GM18951 (cell line): ENCODE data around the gene DAGLA.

ENCODE experiments used
- POLR2A ChIP-seq: IDR thresholded peaks from 4 replicates; pipeline ENCODE4 v1.6.1; 2011; ENCODE audit warnings: mild to moderate bottlenecking; ENCODE audit not compliant: insufficient read length, insufficient read depth; ENCODE audit errors: extremely low read depth
- in situ Hi-C: fragments of 300-500 bp; cut with MboI; formaldehyde crosslinking; loops from one replicate; pipeline ENCODE4 v1.12.0; 2022; ENCODE audit warnings: low sequenced_read_pairs, mixed read lengths, inconsistent platforms; ENCODE audit not compliant: unreplicated experiment

DAGLA gene

GRCh38 chr11:61701242-61701886 lies 21.2 kb downstream of the DAGLA start:
- TF ChIP-seq POLR2A: no peak
- in situ Hi-C loops: no loop called here

- in situ Hi-C loops: no loop called here
- no peak for TF ChIP-seq POLR2A
These were observed 22.6 kb downstream of the DAGLA start for GRCh38 chr11:61702701-61703312.

- in situ Hi-C loops: no loop called here
- no peak for TF ChIP-seq POLR2A
These were observed 24.6 kb downstream of the DAGLA start for GRCh38 chr11:61704838-61705237.

- in situ Hi-C loops: no loop called here
- TF ChIP-seq POLR2A: no peak
These were observed 26.5 kb downstream of the DAGLA start for GRCh38 chr11:61706452-61707400.

GRCh38 chr11:61707574-61707973 lies 27.4 kb downstream of the DAGLA start:
- TF ChIP-seq POLR2A: no peak
- in situ Hi-C loops: no loop called here

GRCh38 chr11:61709110-61709509 lies 28.9 kb downstream of the DAGLA start:
- in situ Hi-C loops: no loop called here
- TF ChIP-seq POLR2A: no peak

- in situ Hi-C loops: no loop called here
These were observed 29.4 kb downstream of the DAGLA start for GRCh38 chr11:61709572-61709971.

GRCh38 chr11:61710019-61710418 lies 29.8 kb downstream of the DAGLA start:
- in situ Hi-C loops: no loop called here
- TF ChIP-seq POLR2A: no peak

More at GRCh38 chr11:61709572-61709971, 29.4 kb downstream of the DAGLA start:
- TF ChIP-seq POLR2A: no peak

- in situ Hi-C loops: no loop called here
- no peak for TF ChIP-seq POLR2A
These were observed 30.8 kb downstream of the DAGLA start for GRCh38 chr11:61711037-61711436.

- no peak for TF ChIP-seq POLR2A
- in situ Hi-C loops: no loop called here
These were observed 31.3 kb downstream of the DAGLA start for GRCh38 chr11:61711498-61711897.

- TF ChIP-seq POLR2A: no peak
- in situ Hi-C loops: no loop called here
These were observed 32.1 kb downstream of the DAGLA start for GRCh38 chr11:61712314-61712713.

GRCh38 chr11:61712846-61713245 lies 32.7 kb downstream of the DAGLA start:
- in situ Hi-C loops: no loop called here
- TF ChIP-seq POLR2A: no peak

- TF ChIP-seq POLR2A: no peak
- in situ Hi-C loops: no loop called here
These were observed 33.3 kb downstream of the DAGLA start for GRCh38 chr11:61713464-61713863.

- in situ Hi-C loops: no loop called here
- TF ChIP-seq POLR2A: no peak
These were observed 33.7 kb downstream of the DAGLA start for GRCh38 chr11:61713906-61714305.

- TF ChIP-seq POLR2A: no peak
These were observed 34.1 kb downstream of the DAGLA start for GRCh38 chr11:61714316-61714715.

More at GRCh38 chr11:61714316-61714715, 34.1 kb downstream of the DAGLA start:
- in situ Hi-C loops: no loop called here
